HG03575 (cell line): ENCODE measurements around the gene SPR.

Experiments
- ATAC-seq: cut with Tn5 transposase; IDR thresholded peaks from one replicate; pipeline ENCODE4 v1.9.1; 2021; ENCODE audit not compliant: unreplicated experiment, insufficient number of reproducible peaks, low FRiP score; ENCODE audit errors: extremely low read depth

SPR gene

GRCh38 chr2:72925328-72925943 lies 38.2 kb downstream of the SPR start:
- ATAC-seq: no peak

GRCh38 chr2:72926368-72926767 lies 39.2 kb downstream of the SPR start:
- ATAC-seq: no peak

- ATAC-seq: no peak
These were observed 39.7 kb downstream of the SPR start for GRCh38 chr2:72926811-72927465.

GRCh38 chr2:72927619-72928550 lies 40.7 kb downstream of the SPR start:
- no peak for ATAC-seq

GRCh38 chr2:72929010-72929409 lies 41.8 kb downstream of the SPR start:
- no peak for ATAC-seq

GRCh38 chr2:72931280-72931910 lies 44.2 kb downstream of the SPR start:
- ATAC-seq: no peak

- no peak for ATAC-seq
These were observed 45.0 kb downstream of the SPR start for GRCh38 chr2:72932045-72932740.

GRCh38 chr2:72932805-72933204 lies 45.6 kb downstream of the SPR start:
- no peak for ATAC-seq

GRCh38 chr2:72933207-72933606 lies 46.0 kb downstream of the SPR start:
- ATAC-seq: no peak

- no peak for ATAC-seq
These were observed 46.5 kb downstream of the SPR start for GRCh38 chr2:72933646-72934151.

- ATAC-seq: no peak
These were observed 47.7 kb downstream of the SPR start for GRCh38 chr2:72934683-72935610.

GRCh38 chr2:72935611-72935957 lies 48.4 kb downstream of the SPR start:
- ATAC-seq: no peak

GRCh38 chr2:72936660-72937355 lies 49.6 kb downstream of the SPR start:
- ATAC-seq: no peak

GRCh38 chr2:72937356-72937669 lies 50.1 kb downstream of the SPR start:
- ATAC-seq: no peak

- ATAC-seq: no peak
These were observed 51.2 kb downstream of the SPR start for GRCh38 chr2:72938455-72938854.

- ATAC-seq: no peak
These were observed 53.2 kb downstream of the SPR start for GRCh38 chr2:72940361-72940760.

GRCh38 chr2:72940786-72941185 lies 53.6 kb downstream of the SPR start:
- no peak for ATAC-seq
